ENCODE data around the gene ZNF444.

DNA sequence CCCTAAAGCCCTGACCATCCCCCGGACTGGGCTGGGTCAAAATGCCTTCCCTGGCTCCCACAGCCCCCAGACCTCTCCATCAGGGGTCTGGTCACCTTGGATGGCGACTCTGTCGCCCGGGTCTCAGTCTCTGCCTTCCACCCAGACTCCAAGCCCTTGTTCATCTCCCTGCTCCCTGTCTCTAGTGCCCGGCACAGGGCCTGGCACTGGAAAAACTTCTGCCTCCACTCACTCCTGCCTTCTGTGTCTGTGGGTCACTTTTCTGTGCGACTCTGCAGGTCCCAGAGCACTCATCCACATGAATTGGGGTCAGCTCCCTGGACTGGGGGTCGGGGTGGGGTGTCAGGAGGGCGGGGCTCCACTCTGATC is 21.1 kb upstream of the ZNF444 start:
- TF ChIP-seq CEBPB (tag; IDR thresholded peaks at IDR 0.05) (no peak), YBX1 (IDR thresholded peaks at IDR 0.05) (no peak), FOXK1 (CRISPR knock-in tag; IDR thresholded peaks at IDR 0.05; ENCODE audit: borderline replicate concordance) (no peak), POLR3A (IDR thresholded peaks at IDR 0.05; ENCODE audit: borderline replicate concordance, extremely low read depth, insufficient read depth, insufficient read length) (no peak), SMC3 (conservative IDR thresholded peaks at IDR 0.05; ENCODE audit: insufficient read depth, low read depth, low read length) (no peak)
- TF ChIP-seq, protein P1, sequence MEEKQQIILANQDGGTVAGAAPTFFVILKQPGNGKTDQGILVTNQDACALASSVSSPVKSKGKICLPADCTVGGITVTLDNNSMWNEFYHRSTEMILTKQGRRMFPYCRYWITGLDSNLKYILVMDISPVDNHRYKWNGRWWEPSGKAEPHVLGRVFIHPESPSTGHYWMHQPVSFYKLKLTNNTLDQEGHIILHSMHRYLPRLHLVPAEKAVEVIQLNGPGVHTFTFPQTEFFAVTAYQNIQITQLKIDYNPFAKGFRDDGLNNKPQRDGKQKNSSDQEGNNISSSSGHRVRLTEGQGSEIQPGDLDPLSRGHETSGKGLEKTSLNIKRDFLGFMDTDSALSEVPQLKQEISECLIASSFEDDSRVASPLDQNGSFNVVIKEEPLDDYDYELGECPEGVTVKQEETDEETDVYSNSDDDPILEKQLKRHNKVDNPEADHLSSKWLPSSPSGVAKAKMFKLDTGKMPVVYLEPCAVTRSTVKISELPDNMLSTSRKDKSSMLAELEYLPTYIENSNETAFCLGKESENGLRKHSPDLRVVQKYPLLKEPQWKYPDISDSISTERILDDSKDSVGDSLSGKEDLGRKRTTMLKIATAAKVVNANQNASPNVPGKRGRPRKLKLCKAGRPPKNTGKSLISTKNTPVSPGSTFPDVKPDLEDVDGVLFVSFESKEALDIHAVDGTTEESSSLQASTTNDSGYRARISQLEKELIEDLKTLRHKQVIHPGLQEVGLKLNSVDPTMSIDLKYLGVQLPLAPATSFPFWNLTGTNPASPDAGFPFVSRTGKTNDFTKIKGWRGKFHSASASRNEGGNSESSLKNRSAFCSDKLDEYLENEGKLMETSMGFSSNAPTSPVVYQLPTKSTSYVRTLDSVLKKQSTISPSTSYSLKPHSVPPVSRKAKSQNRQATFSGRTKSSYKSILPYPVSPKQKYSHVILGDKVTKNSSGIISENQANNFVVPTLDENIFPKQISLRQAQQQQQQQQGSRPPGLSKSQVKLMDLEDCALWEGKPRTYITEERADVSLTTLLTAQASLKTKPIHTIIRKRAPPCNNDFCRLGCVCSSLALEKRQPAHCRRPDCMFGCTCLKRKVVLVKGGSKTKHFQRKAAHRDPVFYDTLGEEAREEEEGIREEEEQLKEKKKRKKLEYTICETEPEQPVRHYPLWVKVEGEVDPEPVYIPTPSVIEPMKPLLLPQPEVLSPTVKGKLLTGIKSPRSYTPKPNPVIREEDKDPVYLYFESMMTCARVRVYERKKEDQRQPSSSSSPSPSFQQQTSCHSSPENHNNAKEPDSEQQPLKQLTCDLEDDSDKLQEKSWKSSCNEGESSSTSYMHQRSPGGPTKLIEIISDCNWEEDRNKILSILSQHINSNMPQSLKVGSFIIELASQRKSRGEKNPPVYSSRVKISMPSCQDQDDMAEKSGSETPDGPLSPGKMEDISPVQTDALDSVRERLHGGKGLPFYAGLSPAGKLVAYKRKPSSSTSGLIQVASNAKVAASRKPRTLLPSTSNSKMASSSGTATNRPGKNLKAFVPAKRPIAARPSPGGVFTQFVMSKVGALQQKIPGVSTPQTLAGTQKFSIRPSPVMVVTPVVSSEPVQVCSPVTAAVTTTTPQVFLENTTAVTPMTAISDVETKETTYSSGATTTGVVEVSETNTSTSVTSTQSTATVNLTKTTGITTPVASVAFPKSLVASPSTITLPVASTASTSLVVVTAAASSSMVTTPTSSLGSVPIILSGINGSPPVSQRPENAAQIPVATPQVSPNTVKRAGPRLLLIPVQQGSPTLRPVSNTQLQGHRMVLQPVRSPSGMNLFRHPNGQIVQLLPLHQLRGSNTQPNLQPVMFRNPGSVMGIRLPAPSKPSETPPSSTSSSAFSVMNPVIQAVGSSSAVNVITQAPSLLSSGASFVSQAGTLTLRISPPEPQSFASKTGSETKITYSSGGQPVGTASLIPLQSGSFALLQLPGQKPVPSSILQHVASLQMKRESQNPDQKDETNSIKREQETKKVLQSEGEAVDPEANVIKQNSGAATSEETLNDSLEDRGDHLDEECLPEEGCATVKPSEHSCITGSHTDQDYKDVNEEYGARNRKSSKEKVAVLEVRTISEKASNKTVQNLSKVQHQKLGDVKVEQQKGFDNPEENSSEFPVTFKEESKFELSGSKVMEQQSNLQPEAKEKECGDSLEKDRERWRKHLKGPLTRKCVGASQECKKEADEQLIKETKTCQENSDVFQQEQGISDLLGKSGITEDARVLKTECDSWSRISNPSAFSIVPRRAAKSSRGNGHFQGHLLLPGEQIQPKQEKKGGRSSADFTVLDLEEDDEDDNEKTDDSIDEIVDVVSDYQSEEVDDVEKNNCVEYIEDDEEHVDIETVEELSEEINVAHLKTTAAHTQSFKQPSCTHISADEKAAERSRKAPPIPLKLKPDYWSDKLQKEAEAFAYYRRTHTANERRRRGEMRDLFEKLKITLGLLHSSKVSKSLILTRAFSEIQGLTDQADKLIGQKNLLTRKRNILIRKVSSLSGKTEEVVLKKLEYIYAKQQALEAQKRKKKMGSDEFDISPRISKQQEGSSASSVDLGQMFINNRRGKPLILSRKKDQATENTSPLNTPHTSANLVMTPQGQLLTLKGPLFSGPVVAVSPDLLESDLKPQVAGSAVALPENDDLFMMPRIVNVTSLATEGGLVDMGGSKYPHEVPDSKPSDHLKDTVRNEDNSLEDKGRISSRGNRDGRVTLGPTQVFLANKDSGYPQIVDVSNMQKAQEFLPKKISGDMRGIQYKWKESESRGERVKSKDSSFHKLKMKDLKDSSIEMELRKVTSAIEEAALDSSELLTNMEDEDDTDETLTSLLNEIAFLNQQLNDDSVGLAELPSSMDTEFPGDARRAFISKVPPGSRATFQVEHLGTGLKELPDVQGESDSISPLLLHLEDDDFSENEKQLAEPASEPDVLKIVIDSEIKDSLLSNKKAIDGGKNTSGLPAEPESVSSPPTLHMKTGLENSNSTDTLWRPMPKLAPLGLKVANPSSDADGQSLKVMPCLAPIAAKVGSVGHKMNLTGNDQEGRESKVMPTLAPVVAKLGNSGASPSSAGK (IDR thresholded peaks at IDR 0.05), result no peak
- TF ChIP-seq, protein P2, sequence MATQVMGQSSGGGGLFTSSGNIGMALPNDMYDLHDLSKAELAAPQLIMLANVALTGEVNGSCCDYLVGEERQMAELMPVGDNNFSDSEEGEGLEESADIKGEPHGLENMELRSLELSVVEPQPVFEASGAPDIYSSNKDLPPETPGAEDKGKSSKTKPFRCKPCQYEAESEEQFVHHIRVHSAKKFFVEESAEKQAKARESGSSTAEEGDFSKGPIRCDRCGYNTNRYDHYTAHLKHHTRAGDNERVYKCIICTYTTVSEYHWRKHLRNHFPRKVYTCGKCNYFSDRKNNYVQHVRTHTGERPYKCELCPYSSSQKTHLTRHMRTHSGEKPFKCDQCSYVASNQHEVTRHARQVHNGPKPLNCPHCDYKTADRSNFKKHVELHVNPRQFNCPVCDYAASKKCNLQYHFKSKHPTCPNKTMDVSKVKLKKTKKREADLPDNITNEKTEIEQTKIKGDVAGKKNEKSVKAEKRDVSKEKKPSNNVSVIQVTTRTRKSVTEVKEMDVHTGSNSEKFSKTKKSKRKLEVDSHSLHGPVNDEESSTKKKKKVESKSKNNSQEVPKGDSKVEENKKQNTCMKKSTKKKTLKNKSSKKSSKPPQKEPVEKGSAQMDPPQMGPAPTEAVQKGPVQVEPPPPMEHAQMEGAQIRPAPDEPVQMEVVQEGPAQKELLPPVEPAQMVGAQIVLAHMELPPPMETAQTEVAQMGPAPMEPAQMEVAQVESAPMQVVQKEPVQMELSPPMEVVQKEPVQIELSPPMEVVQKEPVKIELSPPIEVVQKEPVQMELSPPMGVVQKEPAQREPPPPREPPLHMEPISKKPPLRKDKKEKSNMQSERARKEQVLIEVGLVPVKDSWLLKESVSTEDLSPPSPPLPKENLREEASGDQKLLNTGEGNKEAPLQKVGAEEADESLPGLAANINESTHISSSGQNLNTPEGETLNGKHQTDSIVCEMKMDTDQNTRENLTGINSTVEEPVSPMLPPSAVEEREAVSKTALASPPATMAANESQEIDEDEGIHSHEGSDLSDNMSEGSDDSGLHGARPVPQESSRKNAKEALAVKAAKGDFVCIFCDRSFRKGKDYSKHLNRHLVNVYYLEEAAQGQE (IDR thresholded peaks at IDR 0.05; ENCODE audit: borderline replicate concordance), result no peak
- TF ChIP-seq, protein P2 (CRISPR knock-in tag; IDR thresholded peaks at IDR 0.05; ENCODE audit: low read depth), result no peak
- TF ChIP-seq, protein P3, sequence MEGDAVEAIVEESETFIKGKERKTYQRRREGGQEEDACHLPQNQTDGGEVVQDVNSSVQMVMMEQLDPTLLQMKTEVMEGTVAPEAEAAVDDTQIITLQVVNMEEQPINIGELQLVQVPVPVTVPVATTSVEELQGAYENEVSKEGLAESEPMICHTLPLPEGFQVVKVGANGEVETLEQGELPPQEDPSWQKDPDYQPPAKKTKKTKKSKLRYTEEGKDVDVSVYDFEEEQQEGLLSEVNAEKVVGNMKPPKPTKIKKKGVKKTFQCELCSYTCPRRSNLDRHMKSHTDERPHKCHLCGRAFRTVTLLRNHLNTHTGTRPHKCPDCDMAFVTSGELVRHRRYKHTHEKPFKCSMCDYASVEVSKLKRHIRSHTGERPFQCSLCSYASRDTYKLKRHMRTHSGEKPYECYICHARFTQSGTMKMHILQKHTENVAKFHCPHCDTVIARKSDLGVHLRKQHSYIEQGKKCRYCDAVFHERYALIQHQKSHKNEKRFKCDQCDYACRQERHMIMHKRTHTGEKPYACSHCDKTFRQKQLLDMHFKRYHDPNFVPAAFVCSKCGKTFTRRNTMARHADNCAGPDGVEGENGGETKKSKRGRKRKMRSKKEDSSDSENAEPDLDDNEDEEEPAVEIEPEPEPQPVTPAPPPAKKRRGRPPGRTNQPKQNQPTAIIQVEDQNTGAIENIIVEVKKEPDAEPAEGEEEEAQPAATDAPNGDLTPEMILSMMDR (IDR thresholded peaks at IDR 0.05 in 2 of 3, conservative IDR thresholded peaks at IDR 0.05 in 1 of 3; ENCODE audit: insufficient read depth in 2 of 3, low read depth in 1 of 3, low read length in 3 of 3), result no peak
